Measurements from ENCODE around the gene MERTK.

GRCh38 chr2:112032224-112032586 lies 133.8 kb downstream of the MERTK start:
- TF ChIP-seq EZH2phosphoT487 (IDR thresholded peaks at IDR 0.05; ENCODE audit: borderline replicate concordance) = no peak
- TF ChIP-seq, protein P1, sequence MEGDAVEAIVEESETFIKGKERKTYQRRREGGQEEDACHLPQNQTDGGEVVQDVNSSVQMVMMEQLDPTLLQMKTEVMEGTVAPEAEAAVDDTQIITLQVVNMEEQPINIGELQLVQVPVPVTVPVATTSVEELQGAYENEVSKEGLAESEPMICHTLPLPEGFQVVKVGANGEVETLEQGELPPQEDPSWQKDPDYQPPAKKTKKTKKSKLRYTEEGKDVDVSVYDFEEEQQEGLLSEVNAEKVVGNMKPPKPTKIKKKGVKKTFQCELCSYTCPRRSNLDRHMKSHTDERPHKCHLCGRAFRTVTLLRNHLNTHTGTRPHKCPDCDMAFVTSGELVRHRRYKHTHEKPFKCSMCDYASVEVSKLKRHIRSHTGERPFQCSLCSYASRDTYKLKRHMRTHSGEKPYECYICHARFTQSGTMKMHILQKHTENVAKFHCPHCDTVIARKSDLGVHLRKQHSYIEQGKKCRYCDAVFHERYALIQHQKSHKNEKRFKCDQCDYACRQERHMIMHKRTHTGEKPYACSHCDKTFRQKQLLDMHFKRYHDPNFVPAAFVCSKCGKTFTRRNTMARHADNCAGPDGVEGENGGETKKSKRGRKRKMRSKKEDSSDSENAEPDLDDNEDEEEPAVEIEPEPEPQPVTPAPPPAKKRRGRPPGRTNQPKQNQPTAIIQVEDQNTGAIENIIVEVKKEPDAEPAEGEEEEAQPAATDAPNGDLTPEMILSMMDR (conservative IDR thresholded peaks at IDR 0.05; ENCODE audit: low read length) = no peak

All from Loucy (cell line).